Stimulated activated CD4-positive, alpha-beta T cell treated with anti-CD3 and anti-CD28 coated beads, TNF-alpha, amount 100 ng/mL, for 24 hours (primary cell): Measurements from ENCODE around the gene EMILIN1.

Source experiments
- DNase-seq, 3 experiments: peaks; one replicate each; pipeline ENCODE4 v3.0.0-alpha.2; 2020; ENCODE audit warnings: low read depth in 3 of 3

EMILIN1 gene

GRCh38 chr2:27078267-27079194 is at the start of gene EMILIN1:
EMILIN1 (plus strand) TSS chr2:27078615; CDS start chr2:27079066, 451 bp downstream.
- DNase-seq, result no peak

- no peak for DNase-seq
Measured at GRCh38 chr2:27029051-27029450, 49.4 kb upstream of the EMILIN1 start.

GRCh38 chr2:27032495-27033252 is 45.7 kb upstream of the EMILIN1 start, which contains the start of gene TMEM214:
TMEM214 (plus strand) TSS chr2:27032965; CDS start chr2:27033016, 51 bp downstream.
- peak; percentile 59 to 87 (median 73) for DNase-seq

- DNase-seq, result no peak
Measured at GRCh38 chr2:27033253-27033852, 45.1 kb upstream of the EMILIN1 start.

GRCh38 chr2:27038012-27038411 is 40.4 kb upstream of the EMILIN1 start:
- no peak for DNase-seq

- no peak for DNase-seq
Measured at GRCh38 chr2:27038631-27039339, 39.6 kb upstream of the EMILIN1 start.

GRCh38 chr2:27039426-27039825 is 39.0 kb upstream of the EMILIN1 start:
- DNase-seq, result no peak

GRCh38 chr2:27039871-27040270 is 38.5 kb upstream of the EMILIN1 start:
- no peak for DNase-seq

- no peak for DNase-seq
Measured at GRCh38 chr2:27040282-27040681, 38.1 kb upstream of the EMILIN1 start.

- no peak for DNase-seq
Measured at GRCh38 chr2:27041752-27042151, 36.7 kb upstream of the EMILIN1 start.

- DNase-seq, result no peak
Measured at GRCh38 chr2:27042159-27042661, 36.2 kb upstream of the EMILIN1 start.

GRCh38 chr2:27042985-27043634 is 35.3 kb upstream of the EMILIN1 start:
- no peak for DNase-seq

- DNase-seq, result peak in 2 of 3 experiments; percentile 37 to 72
Measured at GRCh38 chr2:27049422-27050280, 28.8 kb upstream of the EMILIN1 start.

- DNase-seq, result peak; percentile 86 to 90 (median 88)
Measured at GRCh38 chr2:27050281-27050995, 28.0 kb upstream of the EMILIN1 start.

- DNase-seq, result peak; percentile 89 to 94 (median 92)
Measured at GRCh38 chr2:27050996-27051901, 27.2 kb upstream of the EMILIN1 start, which contains the start of gene AGBL5. AGBL5 (plus strand) TSS chr2:27051668; CDS start chr2:27052959, 1,291 bp downstream.

- peak in 1 of 3 experiments; percentile 5 for DNase-seq
Measured at GRCh38 chr2:27051902-27052645, 26.3 kb upstream of the EMILIN1 start.

GRCh38 chr2:27053321-27053720 is 25.1 kb upstream of the EMILIN1 start:
- DNase-seq, result no peak
